ENCODE data around the gene CDC73.

CDC73 gene

DNA sequence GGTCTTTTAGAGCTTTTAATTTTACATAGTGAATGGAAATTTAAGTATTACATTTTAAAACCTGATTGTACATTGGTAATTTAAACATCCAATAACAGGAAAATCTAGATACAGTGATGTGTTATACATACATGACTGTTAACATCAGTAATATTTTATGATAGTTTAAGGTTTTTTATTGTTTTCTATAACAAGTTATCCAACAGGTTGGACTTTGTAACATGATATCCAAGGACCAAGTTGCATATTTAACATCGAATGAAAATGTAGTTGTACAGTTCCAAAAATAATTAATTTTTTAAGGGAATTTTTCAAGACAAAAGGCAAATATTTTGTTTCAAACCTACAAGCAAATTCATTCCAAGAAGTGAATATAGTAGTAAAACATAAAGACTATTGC lies 31.0 kb upstream of the CDC73 start:
- no peak overlapping the region for H3K4me3 ChIP-seq (ENCODE audit: low read depth, low read length)
- TF ChIP-seq, protein P1, sequence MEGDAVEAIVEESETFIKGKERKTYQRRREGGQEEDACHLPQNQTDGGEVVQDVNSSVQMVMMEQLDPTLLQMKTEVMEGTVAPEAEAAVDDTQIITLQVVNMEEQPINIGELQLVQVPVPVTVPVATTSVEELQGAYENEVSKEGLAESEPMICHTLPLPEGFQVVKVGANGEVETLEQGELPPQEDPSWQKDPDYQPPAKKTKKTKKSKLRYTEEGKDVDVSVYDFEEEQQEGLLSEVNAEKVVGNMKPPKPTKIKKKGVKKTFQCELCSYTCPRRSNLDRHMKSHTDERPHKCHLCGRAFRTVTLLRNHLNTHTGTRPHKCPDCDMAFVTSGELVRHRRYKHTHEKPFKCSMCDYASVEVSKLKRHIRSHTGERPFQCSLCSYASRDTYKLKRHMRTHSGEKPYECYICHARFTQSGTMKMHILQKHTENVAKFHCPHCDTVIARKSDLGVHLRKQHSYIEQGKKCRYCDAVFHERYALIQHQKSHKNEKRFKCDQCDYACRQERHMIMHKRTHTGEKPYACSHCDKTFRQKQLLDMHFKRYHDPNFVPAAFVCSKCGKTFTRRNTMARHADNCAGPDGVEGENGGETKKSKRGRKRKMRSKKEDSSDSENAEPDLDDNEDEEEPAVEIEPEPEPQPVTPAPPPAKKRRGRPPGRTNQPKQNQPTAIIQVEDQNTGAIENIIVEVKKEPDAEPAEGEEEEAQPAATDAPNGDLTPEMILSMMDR (IDR thresholded peaks at IDR 0.05; ENCODE audit: low read depth, low read length): no peak

DNA sequence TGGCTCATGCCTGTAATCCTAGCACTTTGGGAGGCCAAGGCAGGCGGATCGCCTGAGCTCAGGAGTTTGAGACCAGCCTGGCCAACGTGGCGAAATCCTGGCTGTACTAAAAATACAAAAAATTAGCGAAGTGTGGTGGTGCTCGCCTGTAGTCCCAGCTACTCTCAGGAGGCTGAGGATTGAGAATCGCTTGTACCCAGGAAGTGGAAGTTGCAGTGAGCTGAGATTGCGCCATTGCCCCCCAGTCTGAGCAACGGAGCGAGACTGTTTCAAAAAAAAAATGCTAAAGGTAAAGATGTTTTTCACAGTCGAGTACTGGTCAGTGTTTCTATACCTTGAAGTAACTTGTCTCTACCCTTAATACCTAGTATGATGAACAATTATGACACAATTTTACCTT lies 27.7 kb upstream of the CDC73 start:
- no peak overlapping the region for H3K4me3 ChIP-seq (ENCODE audit: low read depth, low read length)
- TF ChIP-seq, protein P1 (IDR thresholded peaks at IDR 0.05; ENCODE audit: low read depth, low read length): no peak

DNA sequence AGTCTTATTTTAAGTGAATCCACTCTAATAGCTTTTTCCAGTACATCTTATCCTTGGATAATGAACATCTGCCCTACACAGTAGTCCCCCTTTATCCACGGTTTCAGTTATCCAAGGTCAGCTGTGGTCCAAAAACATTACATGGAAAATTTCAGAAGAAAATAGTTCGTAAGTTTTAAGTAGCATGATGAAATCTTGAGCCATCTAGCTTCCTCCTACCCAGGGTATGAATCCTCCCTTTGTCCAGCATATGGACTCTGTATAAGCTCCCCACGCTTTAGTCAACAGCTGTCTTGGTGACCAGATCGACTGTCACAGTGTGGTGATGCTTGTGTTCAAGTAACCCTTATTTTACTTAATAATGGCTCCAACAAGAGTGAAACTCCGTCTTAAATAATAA lies 19.2 kb upstream of the CDC73 start:
- TF ChIP-seq, protein P1 (IDR thresholded peaks at IDR 0.05; ENCODE audit: low read depth, low read length): no peak
- no peak overlapping the region for H3K4me3 ChIP-seq (ENCODE audit: low read depth, low read length)

DNA sequence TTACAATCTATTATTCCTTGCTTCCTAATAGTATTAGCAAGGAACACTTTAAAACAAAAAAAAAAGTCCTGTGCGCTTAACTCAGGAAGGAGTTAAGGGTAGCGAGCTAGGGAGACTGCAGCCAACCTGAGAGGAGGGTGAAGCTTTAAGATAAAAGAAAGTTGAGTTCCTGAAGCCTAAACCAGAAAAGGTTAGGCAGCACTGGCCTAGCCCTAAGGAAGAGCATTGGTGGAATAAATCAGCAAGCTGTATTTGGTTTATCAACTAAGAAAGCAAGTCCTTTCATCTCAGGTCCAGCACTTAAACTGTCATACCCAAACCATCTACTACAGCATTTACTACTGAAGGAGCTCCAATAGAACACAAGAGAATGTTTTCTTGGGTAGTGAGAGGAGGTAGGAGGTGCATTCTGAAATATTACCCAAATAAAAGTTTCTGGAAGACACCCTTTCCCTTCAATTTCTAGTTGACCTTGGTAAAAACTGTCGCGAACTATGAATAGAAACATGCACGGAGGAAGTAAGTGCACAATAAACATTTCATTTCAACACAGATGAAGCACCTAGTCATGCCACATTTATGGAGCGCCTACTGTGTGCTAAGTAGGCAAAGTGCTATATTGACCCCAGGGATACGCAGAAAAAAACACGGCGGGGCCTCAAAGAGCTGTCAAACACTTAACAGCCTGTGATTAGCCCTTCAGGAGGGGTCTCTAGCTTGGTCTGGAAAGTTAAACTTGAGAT lies 17.9 kb upstream of the CDC73 start:
- H3K4me3 ChIP-seq (ENCODE audit: low read depth, low read length): peak overlapping the region; percentile 71
- TF ChIP-seq, protein P1 (IDR thresholded peaks at IDR 0.05; ENCODE audit: low read depth, low read length): no peak

DNA sequence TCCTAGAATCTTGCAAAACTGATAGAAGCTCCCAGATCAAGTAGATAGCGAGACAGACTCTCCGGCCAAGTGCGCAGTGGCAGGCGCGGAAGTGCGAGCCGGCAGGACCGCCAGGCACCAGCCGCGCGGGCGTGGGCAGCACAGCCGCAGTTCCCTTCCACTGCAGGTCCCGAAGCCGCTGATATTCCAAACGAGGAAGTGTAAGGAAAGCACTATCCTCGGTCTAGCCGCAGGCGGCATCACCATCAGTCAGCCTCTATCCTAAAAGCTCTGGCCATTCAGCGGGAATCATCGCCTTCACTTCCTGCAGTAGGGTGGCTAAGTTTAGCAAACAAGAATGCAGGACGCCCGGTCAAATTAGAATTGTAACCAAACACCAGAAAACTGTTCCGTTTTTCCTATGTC lies 17.3 kb upstream of the CDC73 start:
- peak overlapping the region; percentile 71 for H3K4me3 ChIP-seq (ENCODE audit: low read depth, low read length)
- TF ChIP-seq, protein P1 (IDR thresholded peaks at IDR 0.05; ENCODE audit: low read depth, low read length): no peak

DNA sequence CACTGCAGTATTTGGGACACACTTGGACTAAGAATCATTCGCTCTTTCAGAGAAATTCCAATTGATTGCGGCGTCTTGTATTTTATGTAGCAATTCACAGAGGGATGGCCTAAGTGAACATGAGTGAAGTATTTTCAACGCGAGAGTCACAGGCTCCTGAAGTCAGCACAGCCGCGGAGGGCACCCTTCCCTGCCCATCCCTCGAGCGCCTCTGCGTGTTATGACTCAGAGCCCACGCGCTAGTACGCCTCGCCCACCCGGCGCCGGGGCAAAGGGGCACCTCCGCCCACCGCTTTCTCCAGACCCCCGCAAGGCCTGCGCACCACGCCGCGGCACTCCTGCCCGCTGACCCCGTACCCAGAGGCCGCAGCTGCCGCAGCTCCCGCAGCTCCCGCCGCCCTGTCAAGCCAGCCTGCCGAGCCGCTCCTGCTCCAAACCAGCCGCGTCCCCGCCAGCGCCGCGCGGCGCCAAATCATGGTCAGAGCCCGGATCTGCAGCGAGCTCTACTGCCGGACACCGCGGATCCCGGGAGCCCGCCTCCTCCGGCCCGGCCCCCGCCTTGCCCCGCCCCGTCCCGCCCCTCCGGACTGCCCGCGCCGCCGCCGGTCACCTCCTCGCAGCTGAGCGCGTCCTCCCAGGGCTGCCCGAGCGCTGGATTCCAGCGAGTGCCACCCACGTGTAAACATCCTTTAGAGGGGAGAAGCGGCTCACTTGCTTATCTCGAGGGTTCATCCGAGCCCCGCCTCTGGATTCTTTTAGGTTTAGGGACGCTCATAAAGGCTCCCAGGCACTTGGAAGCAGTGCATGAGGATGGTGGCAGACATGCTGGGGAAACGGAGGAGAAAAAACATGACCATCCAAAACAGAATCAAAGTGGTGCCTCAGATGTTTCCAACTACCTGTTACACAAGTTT lies 16.7 kb upstream of the CDC73 start, which contains the start of gene GLRX2:
TSS of gene GLRX2 (minus strand) at position 508 of the 914 bp plus-strand sequence. CDS start at position 476, 32 bp downstream.
- peak within 1 kb of the TSS; percentile 71 for H3K4me3 ChIP-seq (ENCODE audit: low read depth, low read length)
- TF ChIP-seq, protein P1 (IDR thresholded peaks at IDR 0.05; ENCODE audit: low read depth, low read length): no peak

DNA sequence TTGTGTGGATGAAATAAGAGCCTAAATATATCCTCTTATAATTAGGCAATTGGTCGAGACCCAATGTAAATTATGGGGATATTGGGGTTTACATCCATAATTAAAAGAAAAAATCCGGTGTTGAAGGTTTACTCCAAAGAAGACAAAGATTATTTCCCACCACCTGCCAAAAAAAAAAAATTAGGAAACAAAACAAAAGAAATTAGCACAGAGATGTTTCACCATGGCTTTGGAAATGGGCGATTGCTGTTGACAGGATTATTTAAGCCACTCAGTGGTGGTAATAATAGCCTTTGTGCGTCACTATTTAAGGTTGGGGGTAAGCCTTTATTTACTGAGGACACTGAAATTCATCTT lies 16.0 kb upstream of the CDC73 start:
- peak overlapping the region; percentile 71 for H3K4me3 ChIP-seq (ENCODE audit: low read depth, low read length)
- TF ChIP-seq, protein P1 (IDR thresholded peaks at IDR 0.05; ENCODE audit: low read depth, low read length): no peak

Data from WI38 (cell line).